ENCODE data around the gene APBB2.
A peak's percentile ranks its signal among the peaks of the same experiment; 100 is the strongest.

The APBB2 gene

DNA sequence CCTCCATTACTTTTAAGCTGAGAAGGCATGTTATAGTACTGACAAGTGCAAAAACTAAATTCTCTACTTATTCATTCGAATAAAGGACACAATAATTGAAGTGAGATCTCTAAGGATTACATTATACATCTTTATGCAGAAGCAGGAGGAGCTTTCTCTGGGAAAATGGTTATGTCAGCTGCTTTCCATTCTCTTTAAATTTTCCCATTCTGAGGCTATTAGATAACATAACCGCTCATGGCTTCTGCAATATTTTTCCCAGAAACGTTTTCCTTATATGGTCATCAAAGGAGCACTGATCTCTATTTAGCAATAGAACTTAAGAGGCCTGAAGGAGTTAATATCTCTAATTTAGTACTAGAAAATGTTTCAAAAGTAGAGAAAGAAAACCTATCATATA, 243.0 kb downstream of the APBB2 start:
- DNase-seq = no peak

DNA sequence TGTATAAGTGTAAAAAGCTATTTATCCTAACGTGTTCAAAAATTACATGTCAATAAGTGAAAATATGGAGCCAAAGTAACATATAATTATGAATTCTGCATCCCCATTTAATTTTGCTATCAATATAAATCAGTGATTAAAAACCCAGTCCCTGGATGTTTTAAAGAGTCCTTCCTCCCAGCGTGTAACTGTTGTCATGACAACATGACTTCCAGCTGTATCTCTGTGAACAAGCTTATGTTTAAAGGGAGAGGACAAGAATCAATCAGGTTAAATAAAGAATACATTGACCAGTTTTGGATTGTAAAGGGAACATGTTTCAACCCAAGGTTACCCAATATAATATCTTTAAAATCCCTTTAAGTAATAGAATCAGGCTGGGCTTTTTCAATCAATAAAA, 244.8 kb downstream of the APBB2 start:
- DNase-seq = no peak

DNA sequence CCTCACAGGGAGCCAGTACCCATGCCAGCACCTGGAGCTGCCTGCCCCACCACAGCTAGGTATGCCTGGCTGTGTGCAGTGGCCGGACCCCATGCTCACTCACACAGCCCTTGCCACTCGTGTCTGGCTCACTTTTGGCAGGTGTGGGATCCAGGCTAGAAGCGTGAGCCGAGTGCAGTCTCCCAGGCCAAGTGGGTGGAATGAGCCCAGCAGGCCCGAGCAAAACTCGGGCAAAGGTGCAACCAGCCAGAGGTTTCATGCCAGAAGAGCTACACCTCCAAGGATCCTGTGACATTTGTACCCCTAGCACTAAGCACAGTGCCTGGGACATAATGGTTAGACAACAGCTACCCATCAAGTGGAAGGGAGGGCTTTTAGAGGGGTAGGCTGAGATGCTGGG, 246.8 kb downstream of the APBB2 start:
- no peak for DNase-seq

- no peak for DNase-seq
Observed at GRCh38 chr4:40966091-40966490, 248.3 kb downstream of the APBB2 start.

- DNase-seq = no peak
Observed at GRCh38 chr4:40963897-40964478, 250.4 kb downstream of the APBB2 start.

DNA sequence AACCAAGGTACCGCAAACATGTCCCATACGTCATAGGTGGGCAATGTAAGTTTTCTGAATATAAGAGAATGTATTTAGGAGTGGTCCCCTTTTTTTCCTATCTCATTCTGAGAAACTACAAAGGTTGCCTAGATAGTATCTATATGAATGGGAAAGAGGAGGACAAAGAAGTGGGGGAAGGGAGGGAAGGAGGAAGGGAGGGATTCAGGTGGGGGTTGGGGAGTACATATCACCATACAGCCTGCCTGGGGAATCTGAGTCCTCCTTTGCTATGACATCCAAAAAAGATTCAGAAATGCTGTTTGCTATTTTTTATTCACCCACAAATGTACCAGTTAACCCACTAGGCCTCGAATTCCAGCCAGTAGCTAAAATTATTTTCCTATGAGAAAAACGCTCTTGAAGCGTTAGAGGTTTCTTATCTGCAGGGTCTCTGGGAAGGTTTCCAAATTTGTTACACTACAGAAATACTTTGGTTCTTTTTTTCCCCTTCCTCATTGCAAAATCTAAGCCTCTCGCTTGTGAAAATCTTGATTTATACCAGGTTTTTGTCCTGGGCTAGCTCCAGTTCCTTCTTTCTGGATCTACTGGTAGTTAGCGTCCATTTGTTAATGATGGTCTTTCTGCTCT, 251.7 kb downstream of the APBB2 start:
- DNase-seq = peak; percentile 60

GRCh38 chr4:40960941-40961340, 253.4 kb downstream of the APBB2 start:
- DNase-seq = no peak

DNA sequence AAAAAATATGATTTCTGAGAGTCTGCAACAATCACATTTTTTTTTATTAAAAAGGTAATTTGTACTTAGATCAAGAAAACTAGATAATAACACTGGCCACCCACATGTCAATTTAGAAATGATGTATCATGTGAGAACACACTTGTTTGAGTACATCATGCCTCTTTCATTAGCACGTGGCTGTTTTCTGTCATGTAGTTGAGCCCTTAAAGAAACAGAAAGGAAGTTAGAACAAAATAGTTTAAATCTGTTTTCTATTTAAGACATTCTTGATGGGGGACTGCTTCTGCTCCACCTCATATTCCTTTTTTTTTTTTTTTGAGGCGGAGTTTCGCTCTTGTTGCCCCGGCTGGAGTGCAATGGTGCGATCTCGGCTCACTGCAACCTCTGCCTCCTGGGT, 257.1 kb downstream of the APBB2 start:
- peak; percentile 58 for DNase-seq

DNA sequence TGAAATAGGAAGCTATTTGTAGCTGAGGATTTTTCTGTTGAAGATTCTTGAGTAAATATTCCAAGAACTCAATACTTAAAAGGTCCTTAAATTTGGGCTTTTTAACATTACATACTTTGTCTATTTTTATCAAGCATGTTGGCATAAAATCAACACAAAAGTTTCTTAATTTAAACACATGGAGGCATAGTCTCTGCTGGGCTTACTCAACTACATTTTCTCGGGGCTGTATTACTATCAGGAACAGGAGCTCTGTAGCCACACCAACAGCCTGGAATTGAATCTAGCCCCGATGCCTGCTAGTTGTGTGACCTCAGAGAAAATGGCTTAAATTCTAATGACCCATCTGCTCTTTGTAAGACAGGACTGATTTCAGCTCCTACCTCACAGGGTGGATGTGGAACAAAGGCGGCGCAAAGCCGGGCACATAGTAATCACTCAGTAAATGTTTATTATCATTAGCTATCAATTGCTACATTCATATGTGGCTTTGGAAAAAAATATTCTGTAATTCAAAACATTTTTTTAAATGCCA, 257.6 kb downstream of the APBB2 start:
- DNase-seq = peak; percentile 30

DNA sequence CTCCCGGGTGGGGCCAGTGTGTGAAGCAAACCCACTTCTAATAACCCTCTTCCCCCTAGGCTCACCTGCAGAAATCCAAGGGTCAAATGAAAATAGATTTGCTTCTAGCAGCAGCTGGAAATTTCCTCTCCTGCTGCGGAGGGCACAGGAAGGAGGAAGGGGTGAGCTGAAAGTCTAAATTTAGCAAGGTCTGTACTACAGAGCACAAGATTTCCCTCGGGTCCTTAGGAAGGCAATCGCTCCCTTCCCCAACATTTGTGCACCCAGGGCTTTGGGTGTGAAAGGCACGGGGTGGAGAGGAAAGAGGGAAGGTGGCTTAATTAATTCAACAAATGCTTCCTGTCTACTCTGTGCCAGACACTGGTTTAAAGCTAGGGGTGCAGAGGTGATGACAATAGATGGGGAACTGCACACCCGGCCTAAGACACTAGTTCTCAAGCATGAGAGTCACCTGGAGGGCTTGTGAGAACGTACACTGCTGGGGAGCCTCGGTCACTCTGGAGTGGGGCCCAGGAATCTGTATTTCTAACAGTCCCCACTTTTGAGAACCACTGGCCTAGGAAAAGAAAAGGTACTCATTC, 260.2 kb downstream of the APBB2 start:
- DNase-seq = no peak

GRCh38 chr4:40953283-40954087, 260.9 kb downstream of the APBB2 start:
- no peak for DNase-seq

DNA sequence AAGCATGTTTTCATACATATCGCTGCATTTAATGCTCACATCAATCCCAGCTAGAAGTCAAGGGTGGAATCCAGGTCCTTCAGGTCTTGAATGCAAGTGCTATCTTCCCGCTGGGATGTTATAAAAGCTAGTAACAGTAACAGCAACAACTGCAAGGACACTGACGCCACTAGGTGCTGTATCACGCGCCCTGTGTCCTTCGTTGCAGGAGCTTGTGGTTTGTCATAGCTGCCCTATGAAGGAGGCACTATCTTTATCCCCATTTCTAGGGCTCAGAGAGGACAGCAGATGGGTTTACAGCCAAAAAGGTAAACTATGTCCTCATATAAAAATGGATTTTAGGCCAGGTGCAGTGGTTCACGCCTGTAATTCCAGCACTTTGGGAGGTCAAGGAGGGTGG, 261.7 kb downstream of the APBB2 start:
- DNase-seq = no peak

- DNase-seq = no peak
Observed at GRCh38 chr4:40952217-40952616, 262.1 kb downstream of the APBB2 start.

GRCh38 chr4:40951026-40951425, 263.3 kb downstream of the APBB2 start:
- no peak for DNase-seq

- no peak for DNase-seq
Observed at GRCh38 chr4:40949358-40950100, 264.8 kb downstream of the APBB2 start.

- DNase-seq = no peak
Observed at GRCh38 chr4:40948014-40948413, 266.3 kb downstream of the APBB2 start.

- DNase-seq = no peak
Observed at GRCh38 chr4:40946652-40947051, 267.7 kb downstream of the APBB2 start.

- no peak for DNase-seq
Observed at GRCh38 chr4:40940756-40941155, 273.6 kb downstream of the APBB2 start.

DNA sequence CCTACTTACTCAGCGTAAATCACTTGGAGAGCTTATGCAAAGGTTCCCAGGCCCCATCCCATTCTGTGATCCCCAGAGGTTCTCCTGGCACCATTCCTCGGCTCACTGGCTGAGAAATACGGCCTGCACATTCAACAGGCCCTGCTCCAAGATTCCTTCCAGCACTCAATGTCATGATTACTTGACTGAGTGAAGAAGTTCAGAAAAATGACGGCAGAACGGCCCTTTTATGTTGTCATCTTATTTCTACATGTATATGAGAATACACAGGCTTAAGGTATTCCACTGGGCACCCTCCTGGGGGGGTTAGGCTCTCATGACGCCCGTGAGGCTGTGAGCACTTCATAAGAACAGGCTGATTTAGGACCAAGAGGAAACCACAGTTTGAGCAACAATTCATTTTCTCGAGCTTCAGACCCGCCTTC, 274.0 kb downstream of the APBB2 start:
- DNase-seq = peak; percentile 60

GRCh38 chr4:40939856-40940255, 274.5 kb downstream of the APBB2 start:
- no peak for DNase-seq

DNA sequence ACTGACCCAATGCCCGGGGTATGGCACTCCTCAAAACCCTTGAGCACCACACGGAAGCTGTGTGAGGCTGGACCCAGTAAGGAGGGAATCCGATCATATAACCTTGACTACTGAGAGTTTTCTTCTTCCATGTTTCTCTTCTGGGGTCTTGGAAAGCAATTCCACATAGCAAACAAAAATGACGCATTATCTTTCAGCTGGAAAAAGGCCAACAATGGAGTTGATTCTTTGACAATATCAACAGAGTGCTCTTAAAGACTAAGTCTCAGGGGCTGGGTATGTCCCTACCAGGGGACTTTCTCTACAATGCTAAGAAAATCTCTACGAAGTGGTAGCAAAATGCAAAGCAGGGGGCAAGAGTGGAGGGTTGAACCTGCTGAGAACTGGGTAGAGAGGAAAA, 276.0 kb downstream of the APBB2 start:
- no peak for DNase-seq

DNA sequence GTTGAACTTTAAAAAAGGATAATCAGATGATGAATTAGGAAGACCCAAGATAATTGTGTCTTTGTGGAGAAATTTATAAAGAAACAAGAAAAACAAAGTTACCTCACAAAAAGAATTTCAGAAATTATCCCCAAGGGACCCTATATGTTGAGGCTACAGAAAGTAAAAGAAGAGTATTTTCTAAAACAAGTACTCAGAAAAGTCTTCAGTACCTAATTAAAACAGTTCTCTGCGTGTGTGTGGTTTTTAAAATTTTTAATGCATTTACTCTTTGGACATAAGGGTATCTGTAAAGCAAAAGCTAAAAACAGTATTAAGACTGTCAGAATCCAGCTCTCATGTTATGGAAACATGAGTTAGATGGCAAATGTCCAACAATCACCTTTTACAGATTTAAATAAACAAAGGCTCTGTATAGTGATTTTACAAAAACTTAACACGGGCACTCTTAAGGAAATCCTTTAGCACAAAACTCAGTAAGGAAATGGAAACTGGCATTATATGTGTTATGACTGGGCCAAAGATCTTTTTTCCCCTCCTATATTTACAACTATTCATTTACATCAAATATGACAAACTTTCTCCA, 277.1 kb downstream of the APBB2 start:
- no peak for DNase-seq
